Measurements from ENCODE around the gene STK39.

The STK39 gene

DNA sequence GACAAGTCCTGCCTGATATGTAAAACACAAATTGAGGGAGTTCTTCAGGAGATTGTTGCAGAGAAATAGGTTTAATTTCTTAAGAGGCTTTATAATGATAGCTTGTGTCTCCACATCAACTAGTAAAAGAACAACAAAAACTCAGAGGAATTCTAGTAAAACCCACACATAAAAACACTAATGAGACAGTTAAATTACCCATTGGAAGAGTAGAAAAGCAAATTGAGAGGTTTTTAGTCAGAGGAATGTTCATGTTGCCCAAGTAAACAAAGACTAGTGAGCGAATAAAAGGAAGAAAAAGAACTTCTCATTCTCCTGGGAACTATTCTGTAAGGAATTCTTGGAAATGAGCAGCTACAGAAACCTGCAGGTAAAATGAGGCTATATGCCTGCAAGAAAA lies 330.6 kb downstream of the STK39 start:
- no peak for TF ChIP-seq CTCF (IDR thresholded peaks at IDR 0.05; ENCODE audit: unreplicated experiment in 3 of 3)
- no peak overlapping the region for H3K27ac Mint-ChIP-seq
- H3K4me1 Mint-ChIP-seq = no peaks in the 10 kb centered on the region
- peaks cover 2% of the 10 kb centered on the region for H3K9me3 Mint-ChIP-seq
- no peaks in the 10 kb centered on the region for H3K27me3 Mint-ChIP-seq (ENCODE audit: low read depth)
- no peaks in the 10 kb centered on the region for H3K36me3 Mint-ChIP-seq (ENCODE audit: low read depth)
- H3K4me3 Mint-ChIP-seq = no peak overlapping the region

- Mint-ChIP-seq H3K27me3 (ENCODE audit: low read depth) (peaks cover 5% of the 10 kb centered on the region), H3K9me3 (peaks cover 2% of the 10 kb centered on the region), H3K36me3 (ENCODE audit: low read depth) (no peaks in the 10 kb centered on the region), H3K4me3 (no peak overlapping the region), H3K27ac (no peak overlapping the region), H3K4me1 (no peaks in the 10 kb centered on the region)
- no peak for TF ChIP-seq CTCF (IDR thresholded peaks at IDR 0.05; ENCODE audit: unreplicated experiment in 3 of 3)
Observed at GRCh38 chr2:167914969-167915368, 332.4 kb downstream of the STK39 start.

DNA sequence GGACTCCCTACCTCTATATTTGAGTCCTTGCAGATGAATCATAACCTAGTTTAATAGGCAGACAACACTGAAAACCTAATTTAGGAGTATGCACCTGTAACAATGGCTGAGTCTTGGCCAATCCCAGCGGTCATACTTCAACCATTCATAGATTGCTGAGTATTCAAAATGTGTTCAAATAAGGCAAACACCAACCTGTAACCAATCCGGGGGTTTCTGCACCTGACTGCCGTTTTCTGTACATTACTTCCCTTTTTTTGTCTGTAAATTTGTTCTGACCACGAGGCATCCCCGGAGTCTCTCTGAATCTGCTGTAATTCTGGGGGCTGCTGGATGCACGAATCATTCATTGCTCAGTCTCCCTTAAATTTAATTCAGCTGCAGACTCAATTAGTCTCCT lies 338.6 kb downstream of the STK39 start:
- H3K27me3 Mint-ChIP-seq (ENCODE audit: low read depth) = peaks cover 5% of the 10 kb centered on the region
- H3K27ac Mint-ChIP-seq = no peak overlapping the region
- H3K36me3 Mint-ChIP-seq (ENCODE audit: low read depth) = no peaks in the 10 kb centered on the region
- H3K9me3 Mint-ChIP-seq = no peaks in the 10 kb centered on the region
- no peak overlapping the region for H3K4me3 Mint-ChIP-seq
- no peak for TF ChIP-seq CTCF (IDR thresholded peaks at IDR 0.05; ENCODE audit: unreplicated experiment in 3 of 3)
- H3K4me1 Mint-ChIP-seq = no peaks in the 10 kb centered on the region

DNA sequence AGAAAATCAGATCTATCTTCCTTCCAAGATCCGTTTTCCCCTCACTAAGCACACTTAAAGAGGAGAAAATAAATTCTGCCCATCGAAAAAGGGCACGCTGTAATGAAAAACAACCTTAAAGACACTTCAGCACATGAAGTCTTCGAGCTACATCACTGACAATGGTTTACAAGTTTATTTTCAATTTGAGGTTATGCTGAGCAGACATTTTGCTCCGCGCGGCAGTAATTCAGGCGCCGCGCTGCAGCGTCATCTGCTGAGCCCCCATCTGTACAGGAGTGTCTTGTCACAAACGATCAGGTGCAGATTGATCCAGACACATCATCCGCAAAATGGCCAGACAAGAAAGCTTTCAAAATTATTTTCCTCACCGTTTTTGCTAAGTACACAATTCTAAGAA lies 341.7 kb downstream of the STK39 start:
- Mint-ChIP-seq H3K36me3 (ENCODE audit: low read depth) (no peaks in the 10 kb centered on the region), H3K4me3 (no peak overlapping the region), H3K27me3 (ENCODE audit: low read depth) (peaks cover 9% of the 10 kb centered on the region), H3K9me3 (no peaks in the 10 kb centered on the region), H3K27ac (no peak overlapping the region), H3K4me1 (no peaks in the 10 kb centered on the region)
- TF ChIP-seq CTCF (IDR thresholded peaks at IDR 0.05; ENCODE audit: unreplicated experiment in 3 of 3) = no peak

Data from nephron (organoid).